ENCODE results near the gene PSMG2.

GRCh38 chr18:12741351-12741750, 38.5 kb downstream of the PSMG2 start:
- TF ChIP-seq CTCF (IDR thresholded peaks at IDR 0.05) (no peak), POLR2A (IDR thresholded peaks at IDR 0.05) (no peak)

Measured in thyroid gland (tissue), 4 donors.